GM12801 (cell line): Measurements from ENCODE around the gene DOK3.

Source experiments
- TF ChIP-seq, protein P1 (sequence below): IDR thresholded peaks from one replicate; pipeline ENCODE4 v1.5.1; 2011; ENCODE audit warnings: control low read depth; ENCODE audit not compliant: insufficient read length; ENCODE audit errors: extremely low read depth

DOK3 gene

GRCh38 chr5:177515580-177515979 is 6.0 kb upstream of the DOK3 start:
- TF ChIP-seq, protein P1, sequence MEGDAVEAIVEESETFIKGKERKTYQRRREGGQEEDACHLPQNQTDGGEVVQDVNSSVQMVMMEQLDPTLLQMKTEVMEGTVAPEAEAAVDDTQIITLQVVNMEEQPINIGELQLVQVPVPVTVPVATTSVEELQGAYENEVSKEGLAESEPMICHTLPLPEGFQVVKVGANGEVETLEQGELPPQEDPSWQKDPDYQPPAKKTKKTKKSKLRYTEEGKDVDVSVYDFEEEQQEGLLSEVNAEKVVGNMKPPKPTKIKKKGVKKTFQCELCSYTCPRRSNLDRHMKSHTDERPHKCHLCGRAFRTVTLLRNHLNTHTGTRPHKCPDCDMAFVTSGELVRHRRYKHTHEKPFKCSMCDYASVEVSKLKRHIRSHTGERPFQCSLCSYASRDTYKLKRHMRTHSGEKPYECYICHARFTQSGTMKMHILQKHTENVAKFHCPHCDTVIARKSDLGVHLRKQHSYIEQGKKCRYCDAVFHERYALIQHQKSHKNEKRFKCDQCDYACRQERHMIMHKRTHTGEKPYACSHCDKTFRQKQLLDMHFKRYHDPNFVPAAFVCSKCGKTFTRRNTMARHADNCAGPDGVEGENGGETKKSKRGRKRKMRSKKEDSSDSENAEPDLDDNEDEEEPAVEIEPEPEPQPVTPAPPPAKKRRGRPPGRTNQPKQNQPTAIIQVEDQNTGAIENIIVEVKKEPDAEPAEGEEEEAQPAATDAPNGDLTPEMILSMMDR: no peak

DNA sequence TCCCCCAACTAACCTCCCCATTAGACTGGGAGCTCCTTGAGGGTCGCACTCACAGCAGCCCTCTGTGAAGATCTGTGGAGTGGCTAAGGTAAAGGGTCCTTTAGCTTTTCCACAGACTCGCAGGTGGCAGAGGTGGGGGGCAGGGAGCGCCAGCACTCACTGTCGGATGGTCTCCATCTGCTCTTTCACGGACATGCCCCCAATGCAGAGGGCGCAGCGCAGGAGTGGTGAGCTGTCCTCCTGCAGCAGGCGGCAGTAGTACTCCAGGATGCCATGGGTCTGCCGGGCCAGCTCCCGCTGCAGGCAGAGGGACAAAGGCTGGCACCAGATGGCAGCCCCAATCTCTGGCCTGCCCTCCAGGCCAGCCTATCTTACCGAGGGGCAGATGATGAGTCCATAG is 4.9 kb upstream of the DOK3 start:
- TF ChIP-seq, protein P1: no peak

GRCh38 chr5:177513500-177513899 is 3.9 kb upstream of the DOK3 start:
- TF ChIP-seq, protein P1: no peak

GRCh38 chr5:177512736-177513380 is 3.2 kb upstream of the DOK3 start:
- TF ChIP-seq, protein P1: no peak

DNA sequence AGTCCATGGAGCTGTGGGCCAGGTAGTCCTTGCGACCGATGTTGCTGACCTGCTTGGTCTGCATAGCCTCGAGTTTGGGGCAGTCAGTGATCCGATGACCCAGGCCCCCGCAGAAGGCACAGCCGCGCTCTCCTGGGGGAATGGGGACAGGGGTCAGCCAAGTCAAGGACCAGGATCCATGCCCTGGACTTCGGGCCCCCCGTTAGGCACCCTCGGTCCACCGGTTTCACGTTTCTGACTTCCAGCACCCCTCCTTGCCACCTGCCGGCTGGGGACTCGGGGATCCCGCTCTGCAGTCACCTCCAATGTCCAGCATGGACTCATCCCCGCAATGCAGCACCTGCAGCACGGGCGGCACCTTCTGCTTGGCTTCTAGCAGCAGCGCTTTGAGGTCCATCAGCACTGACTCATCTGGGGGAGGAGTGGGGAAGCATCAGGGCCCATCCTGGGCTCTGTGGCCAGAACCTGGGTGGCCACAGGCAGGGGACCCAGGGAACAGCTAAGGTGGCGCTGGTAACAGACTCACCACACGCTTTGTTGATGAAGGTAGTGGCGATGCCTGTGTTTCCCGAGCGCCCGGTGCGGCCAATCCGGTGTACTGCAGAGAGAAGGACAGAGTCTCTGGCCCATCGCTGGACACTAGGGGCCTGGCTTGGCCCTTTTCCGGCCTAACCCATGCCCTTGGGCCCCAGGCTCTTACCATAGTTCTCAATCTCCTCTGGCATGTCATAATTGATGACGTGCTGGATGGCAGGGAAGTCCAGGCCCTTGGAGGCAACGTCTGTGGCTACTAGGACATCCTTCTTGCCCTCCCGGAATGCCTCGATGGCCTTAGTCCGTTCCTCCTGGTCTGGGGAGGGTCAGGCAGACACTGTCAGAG is 2.4 kb upstream of the DOK3 start:
- TF ChIP-seq, protein P1: no peak

DNA sequence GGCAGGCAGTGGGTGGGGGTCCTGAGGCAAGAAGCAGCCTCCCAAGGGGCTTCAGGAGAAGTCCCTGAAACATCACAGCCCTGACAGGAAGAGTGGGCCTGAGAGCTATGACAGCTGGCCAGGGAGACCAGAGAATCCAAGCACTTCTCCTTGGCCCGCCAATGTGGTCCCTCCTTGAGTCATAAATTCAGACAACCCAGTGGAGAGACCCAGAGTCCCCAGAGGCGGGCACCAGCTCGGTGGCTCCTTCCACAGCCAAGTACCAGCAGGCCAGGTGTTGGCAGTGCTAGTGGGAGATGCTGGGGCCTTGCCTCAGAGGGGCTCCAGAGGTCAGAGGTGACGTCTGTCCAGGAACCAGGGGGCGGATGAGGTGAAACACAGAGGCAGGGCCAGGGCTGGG is 1.6 kb upstream of the DOK3 start:
- TF ChIP-seq, protein P1: no peak

DNA sequence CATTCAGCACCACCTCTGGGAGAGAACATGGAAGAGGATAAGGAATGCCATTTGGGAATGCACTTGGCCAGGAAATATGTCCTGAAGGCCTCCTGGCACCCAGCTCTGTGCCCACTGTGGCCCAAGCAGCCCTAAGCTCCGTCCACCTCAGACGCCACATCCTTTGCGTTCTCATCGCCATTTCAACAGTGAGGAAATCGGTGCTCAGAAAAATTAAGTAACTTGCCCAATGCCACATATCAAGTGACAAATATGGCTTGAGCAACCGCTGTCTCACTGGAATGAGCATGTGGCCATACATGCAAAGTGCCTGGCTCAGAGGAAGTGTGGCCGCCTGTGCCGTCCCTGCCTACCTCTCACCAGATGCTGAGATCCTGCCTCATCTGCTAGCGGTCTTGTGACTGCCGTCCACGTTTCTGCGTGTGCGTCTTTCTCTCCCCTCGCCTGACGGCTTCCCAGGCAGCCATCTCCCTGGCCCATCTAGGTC is 984 bp upstream of the DOK3 start:
- TF ChIP-seq, protein P1: no peak
